AG09319 (cell line): Measurements from ENCODE around the gene KCNRG.
"Not testable (repeated sequence)": the region's sequence is repeated elsewhere in the genome, so short reads cannot be mapped to it uniquely, and the experiment has no call there.

Experiments
- DNase-seq: peaks from one replicate; pipeline ENCODE4 v3.0.0-alpha.2; 2010; ENCODE audit warnings: low read depth; ENCODE audit errors: extremely low read depth
- TF ChIP-seq, protein P1 (sequence below): IDR thresholded peaks from 2 replicates; pipeline ENCODE4 v1.5.1; 2011; ENCODE audit warnings: low read depth, mild to moderate bottlenecking, inconsistent platforms, low read length, moderate library complexity

The KCNRG gene

DNA sequence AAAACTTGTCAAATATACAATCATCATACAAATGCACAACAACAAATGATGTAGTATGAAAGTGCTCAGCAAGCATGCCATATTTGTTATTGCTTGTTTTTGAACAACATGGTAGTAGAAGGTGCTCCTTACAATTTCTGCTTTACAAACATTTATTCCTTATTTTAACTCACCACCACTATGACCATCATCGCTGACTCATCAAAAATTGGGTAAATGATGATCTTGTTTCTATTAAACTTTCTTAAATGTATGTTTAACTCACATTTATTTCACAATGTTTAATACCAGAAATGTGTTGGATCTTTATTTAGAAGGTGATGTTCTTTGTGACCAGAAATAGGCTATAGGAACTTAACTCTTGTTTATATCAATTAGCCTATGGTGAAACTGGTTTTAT is 45.5 kb downstream of the KCNRG start:
- TF ChIP-seq, protein P1, sequence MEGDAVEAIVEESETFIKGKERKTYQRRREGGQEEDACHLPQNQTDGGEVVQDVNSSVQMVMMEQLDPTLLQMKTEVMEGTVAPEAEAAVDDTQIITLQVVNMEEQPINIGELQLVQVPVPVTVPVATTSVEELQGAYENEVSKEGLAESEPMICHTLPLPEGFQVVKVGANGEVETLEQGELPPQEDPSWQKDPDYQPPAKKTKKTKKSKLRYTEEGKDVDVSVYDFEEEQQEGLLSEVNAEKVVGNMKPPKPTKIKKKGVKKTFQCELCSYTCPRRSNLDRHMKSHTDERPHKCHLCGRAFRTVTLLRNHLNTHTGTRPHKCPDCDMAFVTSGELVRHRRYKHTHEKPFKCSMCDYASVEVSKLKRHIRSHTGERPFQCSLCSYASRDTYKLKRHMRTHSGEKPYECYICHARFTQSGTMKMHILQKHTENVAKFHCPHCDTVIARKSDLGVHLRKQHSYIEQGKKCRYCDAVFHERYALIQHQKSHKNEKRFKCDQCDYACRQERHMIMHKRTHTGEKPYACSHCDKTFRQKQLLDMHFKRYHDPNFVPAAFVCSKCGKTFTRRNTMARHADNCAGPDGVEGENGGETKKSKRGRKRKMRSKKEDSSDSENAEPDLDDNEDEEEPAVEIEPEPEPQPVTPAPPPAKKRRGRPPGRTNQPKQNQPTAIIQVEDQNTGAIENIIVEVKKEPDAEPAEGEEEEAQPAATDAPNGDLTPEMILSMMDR: no peak
- DNase-seq: no peak

DNA sequence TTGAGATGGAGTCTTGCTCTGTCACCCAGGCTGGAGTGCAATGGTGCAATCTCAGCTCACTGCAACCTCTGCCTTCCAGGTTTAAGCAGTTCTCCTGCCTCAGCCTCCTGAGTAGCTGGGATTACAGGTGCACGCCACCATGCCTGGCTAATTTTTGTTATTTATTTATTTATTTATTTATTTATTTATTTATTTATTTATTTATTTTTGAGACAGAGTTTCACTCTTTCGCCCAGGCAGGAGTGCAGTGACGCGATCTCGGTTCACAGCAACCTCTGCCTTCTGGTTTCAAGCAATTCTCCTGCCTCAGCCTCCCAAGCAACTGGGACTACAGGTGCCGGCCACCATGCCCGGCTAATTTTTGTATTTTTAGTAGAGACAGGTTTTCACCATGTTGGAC is 47.1 kb downstream of the KCNRG start:
- DNase-seq: not testable (repeated sequence)

DNA sequence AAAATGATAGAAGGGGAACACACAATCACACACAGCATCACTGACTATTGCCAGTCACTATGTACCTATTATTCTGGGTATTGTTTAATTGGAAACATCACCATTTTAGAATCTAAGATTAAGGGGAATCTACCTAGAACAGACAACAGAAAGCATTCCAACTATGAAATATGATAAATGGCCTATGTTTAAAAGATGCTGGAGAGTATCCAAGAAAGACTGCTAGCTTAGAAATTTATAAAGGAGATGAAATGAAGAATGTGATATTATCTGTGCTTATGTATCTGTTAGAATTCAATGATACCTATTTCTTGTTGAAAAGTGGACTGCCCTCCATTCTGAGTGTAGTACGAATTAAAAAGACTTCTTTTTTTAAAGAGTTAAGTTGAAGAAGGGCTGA is 50.5 kb downstream of the KCNRG start:
- DNase-seq: no peak
- TF ChIP-seq, protein P1: no peak

DNA sequence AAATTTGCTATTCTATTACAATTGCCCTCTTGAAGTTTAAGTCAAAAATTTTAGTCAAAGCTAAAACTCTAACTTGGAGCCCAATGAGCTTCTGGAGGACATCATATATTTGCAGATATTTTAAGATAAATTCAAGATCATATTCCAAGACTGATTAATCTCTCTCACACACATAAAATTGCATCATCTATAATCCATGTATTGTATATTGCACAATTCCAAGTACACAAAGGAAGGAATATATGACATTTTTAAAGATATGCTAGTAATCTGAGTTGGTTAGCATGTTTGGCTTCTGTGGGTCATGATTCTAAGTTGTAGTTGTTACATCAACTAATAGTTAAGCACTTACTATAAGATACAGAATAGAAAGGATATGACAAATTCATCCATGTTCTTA is 53.3 kb downstream of the KCNRG start:
- no peak for DNase-seq
- TF ChIP-seq, protein P1: no peak

DNA sequence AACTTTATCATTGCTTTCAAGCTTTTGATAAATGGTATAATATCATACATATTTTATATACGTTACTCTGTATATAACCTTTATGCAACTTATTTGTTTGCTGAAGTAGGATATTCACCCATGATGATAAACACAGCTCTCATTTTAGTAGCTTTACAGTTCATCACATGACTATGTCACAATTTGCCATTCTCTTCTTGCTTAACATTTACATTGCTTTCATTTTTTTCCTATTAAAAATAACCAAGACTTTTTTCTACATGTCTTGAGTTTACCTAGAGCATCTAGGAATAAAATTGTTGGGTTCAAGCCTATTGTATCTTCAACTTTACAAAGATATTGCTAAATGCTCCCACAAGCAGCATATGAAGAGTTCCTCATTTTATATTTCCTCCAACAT is 54.0 kb downstream of the KCNRG start:
- no peak for DNase-seq
- TF ChIP-seq, protein P1: no peak

DNA sequence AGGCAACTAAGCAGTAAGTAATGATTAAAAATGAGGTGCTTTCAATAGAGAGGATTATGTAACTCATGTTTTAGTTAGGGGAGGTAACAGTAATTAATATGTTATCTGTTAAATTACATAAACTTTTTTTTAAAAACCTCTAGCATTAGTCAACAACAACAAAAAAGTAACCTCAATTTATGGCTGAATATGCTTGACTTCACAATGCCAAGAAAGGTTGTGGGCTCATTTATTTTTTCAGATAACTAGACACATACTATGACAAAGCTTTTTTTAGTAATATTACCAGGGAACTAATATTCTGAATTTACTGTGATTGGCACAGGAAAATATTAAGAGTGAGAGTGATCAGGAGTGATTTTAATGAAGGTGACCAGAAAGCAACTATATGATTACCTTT is 54.9 kb downstream of the KCNRG start:
- no peak for DNase-seq
- TF ChIP-seq, protein P1: no peak
